ENCODE data around the gene SELENOO. TPM values are rescaled to one million over a fixed set of nuclear protein-coding genes. Genes with fewer than 3 reads are reported as not detected.

SELENOO gene
- total RNA-seq, 2 experiments from 2014 or later: 34.0 to 44.2 TPM

DNA sequence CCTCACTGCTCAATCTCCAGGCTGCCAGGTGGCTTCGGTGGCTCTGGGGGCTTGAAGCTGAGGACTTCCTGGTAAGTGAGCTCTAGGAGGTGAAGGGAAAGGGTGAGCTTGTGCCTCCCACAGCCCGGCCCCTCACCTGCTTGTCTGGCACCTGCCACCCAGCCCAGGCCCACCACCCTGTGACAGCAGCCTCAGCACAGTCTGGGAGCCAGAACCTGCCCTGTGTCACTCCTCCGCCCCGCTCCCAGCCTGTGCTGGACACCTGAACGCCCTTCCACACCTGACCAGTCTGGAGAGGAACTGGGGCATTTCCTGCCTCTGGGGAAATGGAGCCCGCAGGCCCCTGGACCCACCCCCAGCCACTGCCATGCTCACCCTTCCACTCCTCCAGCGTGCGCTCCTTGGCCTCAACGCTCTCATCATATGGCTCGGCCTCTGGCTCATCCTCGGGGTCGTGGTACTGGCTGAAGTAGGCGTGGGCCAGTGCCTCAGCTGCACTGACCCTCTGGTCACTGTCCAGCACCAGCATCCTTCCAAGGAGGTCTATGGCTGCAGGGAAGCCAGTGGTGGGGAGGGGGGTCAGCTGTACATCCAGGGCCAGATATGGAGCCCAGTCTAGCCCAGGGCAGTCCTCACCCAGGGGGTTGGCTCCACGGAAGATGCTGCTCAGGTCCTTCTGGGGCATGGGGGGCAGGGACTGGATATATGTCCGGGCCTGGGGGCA, 64.3 kb downstream of the SELENOO start:
- H4K20me1 ChIP-seq (ENCODE audit: insufficient read depth, low read length): no peaks in the 10 kb centered on the region
- H3K4me1 ChIP-seq (ENCODE audit: insufficient read depth, low read length, poor library complexity, severe bottlenecking): peaks cover 45% of the 10 kb centered on the region
- CTCF ChIA-PET (ENCODE audit: unreplicated experiment): no interaction called here
- no peak overlapping the region for H2AFZ ChIP-seq (ENCODE audit: low read length)
- TF ChIP-seq EZH2phosphoT487 (IDR thresholded peaks at IDR 0.05; ENCODE audit: borderline replicate concordance, low read depth, low read length): no peak
- TF ChIP-seq, protein P1, sequence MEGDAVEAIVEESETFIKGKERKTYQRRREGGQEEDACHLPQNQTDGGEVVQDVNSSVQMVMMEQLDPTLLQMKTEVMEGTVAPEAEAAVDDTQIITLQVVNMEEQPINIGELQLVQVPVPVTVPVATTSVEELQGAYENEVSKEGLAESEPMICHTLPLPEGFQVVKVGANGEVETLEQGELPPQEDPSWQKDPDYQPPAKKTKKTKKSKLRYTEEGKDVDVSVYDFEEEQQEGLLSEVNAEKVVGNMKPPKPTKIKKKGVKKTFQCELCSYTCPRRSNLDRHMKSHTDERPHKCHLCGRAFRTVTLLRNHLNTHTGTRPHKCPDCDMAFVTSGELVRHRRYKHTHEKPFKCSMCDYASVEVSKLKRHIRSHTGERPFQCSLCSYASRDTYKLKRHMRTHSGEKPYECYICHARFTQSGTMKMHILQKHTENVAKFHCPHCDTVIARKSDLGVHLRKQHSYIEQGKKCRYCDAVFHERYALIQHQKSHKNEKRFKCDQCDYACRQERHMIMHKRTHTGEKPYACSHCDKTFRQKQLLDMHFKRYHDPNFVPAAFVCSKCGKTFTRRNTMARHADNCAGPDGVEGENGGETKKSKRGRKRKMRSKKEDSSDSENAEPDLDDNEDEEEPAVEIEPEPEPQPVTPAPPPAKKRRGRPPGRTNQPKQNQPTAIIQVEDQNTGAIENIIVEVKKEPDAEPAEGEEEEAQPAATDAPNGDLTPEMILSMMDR (conservative IDR thresholded peaks at IDR 0.05; ENCODE audit: low read length): no peak
- intact Hi-C loops (cut with micrococcal nuclease; ENCODE audit: unreplicated experiment): no loop called here
- H3K4me2 ChIP-seq (ENCODE audit: low read length): no peak overlapping the region
- H3K4me3 ChIP-seq (ENCODE audit: low read depth, low read length, poor library complexity, severe bottlenecking): no peak overlapping the region
- no peak overlapping the region for H3K27ac ChIP-seq (ENCODE audit: low read depth, low read length, poor library complexity, severe bottlenecking)
- no TSS peak for BruUV-seq (replicated peaks)
- DNase-seq (ENCODE audit: low spot score): no peak
- POLR2A ChIA-PET: no interaction called here
- no peaks in the 10 kb centered on the region for H3K9me3 ChIP-seq (ENCODE audit: low read length)
- H3K9me2 ChIP-seq (ENCODE audit: insufficient read depth, low read length): no peaks in the 10 kb centered on the region
- peaks cover 9% of the 10 kb centered on the region for H3K79me2 ChIP-seq (ENCODE audit: insufficient read depth, low read depth, low read length)
- no peaks in the 10 kb centered on the region for H3K36me3 ChIP-seq (ENCODE audit: insufficient read depth, low read length)

GRCh38 chr22:50266994-50267393, 66.2 kb downstream of the SELENOO start:
- CTCF ChIA-PET (ENCODE audit: unreplicated experiment): interaction anchor here (0.6 kb wide), 1 partner anchor 102 kb away, joined by 3 read pairs; no protein-coding TSS in a partner anchor
- BruUV-seq (replicated peaks): no TSS peak

More at GRCh38 chr22:50266994-50267393, 66.2 kb downstream of the SELENOO start:
- no peak overlapping the region for H3K27ac ChIP-seq (ENCODE audit: low read depth, low read length, poor library complexity, severe bottlenecking)
- no peaks in the 10 kb centered on the region for H3K9me2 ChIP-seq (ENCODE audit: insufficient read depth, low read length)
- no peaks in the 10 kb centered on the region for H4K20me1 ChIP-seq (ENCODE audit: insufficient read depth, low read length)
- POLR2A ChIA-PET: no interaction called here
- H3K4me1 ChIP-seq (ENCODE audit: insufficient read depth, low read length, poor library complexity, severe bottlenecking): peaks cover 54% of the 10 kb centered on the region
- intact Hi-C loops (cut with micrococcal nuclease; ENCODE audit: unreplicated experiment): no loop called here
- no peak overlapping the region for H2AFZ ChIP-seq (ENCODE audit: low read length)
- no peak overlapping the region for H3K4me3 ChIP-seq (ENCODE audit: low read depth, low read length, poor library complexity, severe bottlenecking)
- H3K9me3 ChIP-seq (ENCODE audit: low read length): no peaks in the 10 kb centered on the region
- H3K4me2 ChIP-seq (ENCODE audit: low read length): no peak overlapping the region
- no peaks in the 10 kb centered on the region for H3K36me3 ChIP-seq (ENCODE audit: insufficient read depth, low read length)
- no peak for TF ChIP-seq EZH2phosphoT487 (IDR thresholded peaks at IDR 0.05; ENCODE audit: borderline replicate concordance, low read depth, low read length)
- TF ChIP-seq, protein P1 (conservative IDR thresholded peaks at IDR 0.05; ENCODE audit: low read length): no peak
- DNase-seq (ENCODE audit: low spot score): no peak
- H3K79me2 ChIP-seq (ENCODE audit: insufficient read depth, low read depth, low read length): no peaks in the 10 kb centered on the region

Other genes with a start within 250 kb of the SELENOO start
- gene PIM3, start 240.2 kb upstream of the SELENOO start, total RNA-seq (2014; rRNA removed; shearing (Covaris generic)): 74.3 and 81.7 TPM in 2 replicates
- 60.5 and 66.5 TPM in 2 replicates for gene PIM3, start 240.2 kb upstream of the SELENOO start, total RNA-seq (2022)
- 0.03 TPM in 1 of 2 replicates, not detected in the other for gene IL17REL, start 188.2 kb upstream of the SELENOO start, total RNA-seq (2014; rRNA removed; shearing (Covaris generic))
- gene IL17REL, start 188.2 kb upstream of the SELENOO start, total RNA-seq (2022): not detected in 2 replicates
- gene TTLL8, start 142.7 kb upstream of the SELENOO start, total RNA-seq (2014; rRNA removed; shearing (Covaris generic)): 0.06 TPM in 1 of 2 replicates, not detected in the other
- 0.72 and 1.3 TPM in 2 replicates for gene TTLL8, start 142.7 kb upstream of the SELENOO start, total RNA-seq (2022)
- gene MLC1, start 115.6 kb upstream of the SELENOO start, total RNA-seq (2014; rRNA removed; shearing (Covaris generic)): 0.16 TPM in 1 of 2 replicates, not detected in the other
- gene MLC1, start 115.6 kb upstream of the SELENOO start, total RNA-seq (2022): not detected in 2 replicates
- 0.03 and 0.22 TPM in 2 replicates for gene MOV10L1, start 111.0 kb upstream of the SELENOO start, total RNA-seq (2014; rRNA removed; shearing (Covaris generic))
- gene MOV10L1, start 111.0 kb upstream of the SELENOO start, total RNA-seq (2022): 0.66 and 1.1 TPM in 2 replicates
- gene PANX2, start 30.3 kb upstream of the SELENOO start, total RNA-seq (2014; rRNA removed; shearing (Covaris generic)): not detected in 2 replicates
- not detected in 2 replicates for gene PANX2, start 30.3 kb upstream of the SELENOO start, total RNA-seq (2022)
- 111 and 126 TPM in 2 replicates for gene TRABD, start 15.1 kb upstream of the SELENOO start, total RNA-seq (2014; rRNA removed; shearing (Covaris generic))
- gene TRABD, start 15.1 kb upstream of the SELENOO start, total RNA-seq (2022): 119 and 128 TPM in 2 replicates
- gene TUBGCP6, start 44.0 kb downstream of the SELENOO start, total RNA-seq (2014; rRNA removed; shearing (Covaris generic)): 52.8 and 57.7 TPM in 2 replicates
- 63.2 and 68.8 TPM in 2 replicates for gene TUBGCP6, start 44.0 kb downstream of the SELENOO start, total RNA-seq (2022)
- gene HDAC10, start 50.3 kb downstream of the SELENOO start, total RNA-seq (2014; rRNA removed; shearing (Covaris generic)): 47.4 and 49.4 TPM in 2 replicates
- 74.6 and 74.9 TPM in 2 replicates for gene HDAC10, start 50.3 kb downstream of the SELENOO start, total RNA-seq (2022)
- 90.8 and 93.6 TPM in 2 replicates for gene MAPK12, start 60.7 kb downstream of the SELENOO start, total RNA-seq (2014; rRNA removed; shearing (Covaris generic))
- 84.9 and 90.1 TPM in 2 replicates for gene MAPK12, start 60.7 kb downstream of the SELENOO start, total RNA-seq (2022)
- 12.0 and 13.0 TPM in 2 replicates for gene MAPK11, start 69.4 kb downstream of the SELENOO start, total RNA-seq (2014; rRNA removed; shearing (Covaris generic))
- 18.6 and 19.7 TPM in 2 replicates for gene MAPK11, start 69.4 kb downstream of the SELENOO start, total RNA-seq (2022)
- gene PLXNB2, start 106.6 kb downstream of the SELENOO start, total RNA-seq (2014; rRNA removed; shearing (Covaris generic)): 10.7 and 13.6 TPM in 2 replicates
- gene PLXNB2, start 106.6 kb downstream of the SELENOO start, total RNA-seq (2022): 38.9 and 39.2 TPM in 2 replicates
- gene DENND6B, start 126.0 kb downstream of the SELENOO start, total RNA-seq (2014; rRNA removed; shearing (Covaris generic)): 25.0 and 31.6 TPM in 2 replicates
- gene DENND6B, start 126.0 kb downstream of the SELENOO start, total RNA-seq (2022): 38.1 and 45.0 TPM in 2 replicates
- 55.0 and 64.5 TPM in 2 replicates for gene PPP6R2, start 142.3 kb downstream of the SELENOO start, total RNA-seq (2014; rRNA removed; shearing (Covaris generic))
- gene PPP6R2, start 142.3 kb downstream of the SELENOO start, total RNA-seq (2022): 62.3 and 65.8 TPM in 2 replicates

Measured in OCI-LY7 (cell line).